Fibroblast of pulmonary artery (primary cell): ENCODE measurements around the gene PTPRG.

Experiments
- DNase-seq: peaks from one replicate; pipeline ENCODE4 v3.0.0-alpha.2; 2010; ENCODE audit warnings: low read depth
- H3K4me3 ChIP-seq: replicated peaks from 2 replicates; pipeline ENCODE4 v1.5.1; 2011; ENCODE audit warnings: low read depth, mild to moderate bottlenecking, control low read depth, low read length, moderate library complexity
- CTCF ChIP-seq: IDR thresholded peaks from 2 replicates; pipeline ENCODE4 v1.5.1; 2011; ENCODE audit warnings: mild to moderate bottlenecking, control low read depth, low read length, inconsistent platforms; ENCODE audit errors: missing control alignments

Gene PTPRG

GRCh38 chr3:61925721-61926120, 364.4 kb downstream of the PTPRG start:
- TF ChIP-seq CTCF = no peak
- no peak overlapping the region for H3K4me3 ChIP-seq
- no peak for DNase-seq

GRCh38 chr3:61926923-61927322, 365.6 kb downstream of the PTPRG start:
- no peak for TF ChIP-seq CTCF
- H3K4me3 ChIP-seq = no peak overlapping the region

DNA sequence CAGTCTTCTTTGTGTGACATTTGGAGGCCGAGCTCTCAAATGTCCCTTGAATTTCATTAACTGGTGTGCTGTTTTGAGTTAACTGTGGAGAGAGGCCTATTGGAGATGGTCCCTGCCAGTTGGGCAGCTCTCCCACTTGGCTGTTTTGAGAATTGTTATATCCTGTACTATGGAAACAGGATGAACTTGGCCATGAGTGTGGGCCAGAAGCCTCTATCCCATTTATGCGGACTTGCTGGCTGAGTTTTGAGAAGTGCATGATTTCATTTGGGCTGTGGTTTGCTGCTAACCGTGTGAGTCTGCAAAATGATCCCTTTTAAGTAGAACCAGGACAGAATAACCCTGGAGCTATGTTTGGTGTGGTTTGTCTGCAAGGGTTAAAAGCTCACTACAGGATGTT, 366.0 kb downstream of the PTPRG start:
- DNase-seq = peak; percentile 88
- TF ChIP-seq CTCF = no peak

More at GRCh38 chr3:61926923-61927322, 365.6 kb downstream of the PTPRG start:
- DNase-seq = peak; percentile 84

DNA sequence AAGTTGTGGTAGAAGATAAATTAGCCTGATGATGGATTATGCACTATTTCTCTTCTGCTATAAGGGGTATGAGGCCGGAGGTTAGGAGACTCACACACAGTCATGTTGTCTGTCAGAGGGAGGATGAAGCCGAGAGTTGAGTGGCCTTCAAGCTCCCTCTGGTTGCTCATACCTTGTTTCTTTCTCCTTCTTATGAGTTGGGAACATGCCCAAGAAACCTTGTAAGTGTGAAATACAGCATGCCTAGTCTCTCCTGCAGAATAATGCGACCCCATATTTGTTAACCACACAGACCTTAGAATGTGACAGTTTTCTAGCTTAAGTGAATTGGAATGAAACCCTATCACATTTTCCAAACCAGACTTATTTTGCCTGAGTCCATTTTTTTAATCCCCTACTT, 366.7 kb downstream of the PTPRG start:
- no peak for TF ChIP-seq CTCF
- no peak overlapping the region for H3K4me3 ChIP-seq
- peak; percentile 9 for DNase-seq

More for the DNA sequence above, 366.0 kb downstream of the PTPRG start:
- no peak overlapping the region for H3K4me3 ChIP-seq

DNA sequence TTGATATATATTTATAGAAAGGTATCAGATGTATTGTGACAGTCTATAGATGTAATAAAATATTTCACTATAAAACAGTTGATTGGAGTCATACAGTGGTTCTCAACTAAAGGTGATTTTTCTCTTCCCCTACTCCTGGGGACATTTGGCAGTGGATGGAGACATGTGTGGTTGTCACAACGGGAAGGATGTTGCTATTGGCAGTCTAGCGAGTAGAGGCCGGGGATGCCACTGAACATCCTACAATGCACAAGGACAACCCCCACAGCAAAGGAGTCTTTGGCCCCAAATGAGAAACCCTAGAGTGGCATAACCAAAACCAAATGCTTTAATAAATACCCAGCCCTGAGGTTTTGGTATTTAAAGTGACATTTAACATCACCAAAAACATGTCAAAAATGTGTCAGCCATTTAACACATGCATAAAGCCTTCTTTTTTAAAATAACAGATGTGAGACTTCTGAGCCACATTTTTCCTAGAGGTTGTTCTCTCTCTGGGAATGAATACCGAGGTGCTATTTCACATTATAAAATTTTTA, 367.5 kb downstream of the PTPRG start:
- no peak for DNase-seq
- no peak for TF ChIP-seq CTCF
- H3K4me3 ChIP-seq = no peak overlapping the region

GRCh38 chr3:61929617-61930016, 368.2 kb downstream of the PTPRG start:
- DNase-seq = no peak
- TF ChIP-seq CTCF = no peak
- no peak overlapping the region for H3K4me3 ChIP-seq

DNA sequence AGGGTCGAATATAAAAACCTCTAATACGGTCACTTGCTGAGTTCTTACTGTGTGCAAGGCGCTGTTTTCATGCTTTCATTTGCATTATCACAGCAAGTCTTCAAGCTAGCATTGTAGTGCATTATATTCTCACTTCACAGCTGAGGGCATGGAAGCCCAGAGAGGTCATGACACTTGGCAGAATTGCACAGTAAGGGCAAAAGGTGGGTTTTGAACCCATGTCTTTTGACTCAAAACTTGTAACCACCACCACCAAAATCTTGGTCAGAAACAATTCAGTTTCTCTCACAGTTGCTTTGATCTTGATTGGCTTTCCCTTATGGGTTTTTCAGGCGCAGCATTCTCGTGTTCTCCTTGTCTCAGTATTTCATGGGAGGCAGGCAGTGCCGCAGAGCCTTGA, 371.1 kb downstream of the PTPRG start:
- no peak overlapping the region for H3K4me3 ChIP-seq
- DNase-seq = no peak
- no peak for TF ChIP-seq CTCF
